Muscle of leg (tissue), 11 donors: ENCODE measurements around the gene SNORC. TPM values are rescaled to one million over a fixed set of nuclear protein-coding genes. Genes with fewer than 3 reads are reported as not detected.
"Not testable (repeated sequence)": the region's sequence is repeated elsewhere in the genome, so short reads cannot be mapped to it uniquely, and the experiment has no call there.

ENCODE experiments used
- DNase-seq: peaks from one replicate; pipeline ENCODE4 v3.0.0; 2013
- H3K27ac ChIP-seq: one replicate; pipeline ENCODE4 v1.5.1; 2013; ENCODE audit warnings: mild to moderate bottlenecking, low read length, control low read depth
- H3K27me3 ChIP-seq: one replicate; pipeline ENCODE4 v1.6.1; 2013; ENCODE audit warnings: low read length; ENCODE audit not compliant: control insufficient read depth, insufficient read depth
- H3K36me3 ChIP-seq: one replicate; pipeline ENCODE4 v1.6.1; 2013; ENCODE audit warnings: low read length; ENCODE audit not compliant: control insufficient read depth, insufficient read depth
- H3K4me1 ChIP-seq: one replicate; pipeline ENCODE4 v1.6.1; 2013; ENCODE audit warnings: low read length; ENCODE audit not compliant: control insufficient read depth, insufficient read depth
- H3K4me3 ChIP-seq: one replicate; pipeline ENCODE4 v1.5.1; 2013; ENCODE audit warnings: low read length, control low read depth
- H3K9me3 ChIP-seq: replicated peaks from 2 replicates; pipeline ENCODE4 v1.6.1; 2013; ENCODE audit warnings: low read depth, low read length; ENCODE audit not compliant: control insufficient read depth
- WGBS: methylation state at CpG from one replicate; pipeline ENCODE4 v1.1.5; 2013; ENCODE audit warnings: missing lambda C conversion rate; ENCODE audit not compliant: insufficient coverage; 5-methylcytosine and 5-hydroxymethylcytosine counted together
- polyA plus RNA-seq, 8 donors: library from polyadenylated mRNA; unstranded; fragments of 120-200 nt; gene quantifications; one replicate each; pipeline versions ENCODE4 v1.2.1 to v1.2.3, GENCODE V29; 2013; ENCODE audit warnings: inconsistent platforms in 1 of 8, low replicate concordance in 1 of 8; ENCODE audit not compliant: insufficient read length in 8 of 8, insufficient read depth in 1 of 8
- total RNA-seq: library from RNA; stranded (reverse); fragments of 120-200 nt; gene quantifications from one replicate; pipeline ENCODE4 v1.2.4, GENCODE V29; 2013

SNORC gene
- total and polyA plus RNA-seq, 9 donors, result 0.56 to 2.3 (median 1.5) TPM

GRCh38 chr2:232907718-232908085 lies 37.6 kb downstream of the SNORC start:
- no CpG with 5 or more reads among the region's 9 CpGs for WGBS
- not testable (repeated sequence) for H3K4me1 ChIP-seq, DNase-seq

GRCh38 chr2:232908695-232909094 lies 38.6 kb downstream of the SNORC start:
- H3K27me3 ChIP-seq, result peaks cover 2% of the 10 kb centered on the region

More at GRCh38 chr2:232907718-232908085, 37.6 kb downstream of the SNORC start:
- not testable (repeated sequence) for H3K4me3 ChIP-seq, H3K36me3 ChIP-seq, H3K27ac ChIP-seq, H3K27me3 ChIP-seq, H3K9me3 ChIP-seq

GRCh38 chr2:232910376-232910775 lies 40.3 kb downstream of the SNORC start:
- 97% methylated on average over 4 of the region's 6 CpGs for WGBS
- no peak overlapping the region for H3K4me3 ChIP-seq
- H3K27ac ChIP-seq, result no peak overlapping the region
- peaks cover 2% of the 10 kb centered on the region for H3K27me3 ChIP-seq
- peaks cover 4% of the 10 kb centered on the region for H3K9me3 ChIP-seq
- no peaks in the 10 kb centered on the region for H3K4me1 ChIP-seq
- DNase-seq, result no peak
- H3K36me3 ChIP-seq, result no peaks in the 10 kb centered on the region

More at GRCh38 chr2:232908695-232909094, 38.6 kb downstream of the SNORC start:
- Histone ChIP-seq H3K27ac (no peak overlapping the region), H3K36me3 (no peaks in the 10 kb centered on the region), H3K4me1 (no peaks in the 10 kb centered on the region), H3K9me3 (peaks cover 4% of the 10 kb centered on the region), H3K4me3 (no peak overlapping the region)
- no peak for DNase-seq
- no CpG with 5 or more reads among the region's 6 CpGs for WGBS

GRCh38 chr2:232911712-232912277 lies 41.7 kb downstream of the SNORC start:
- H3K27me3 ChIP-seq, result peaks cover 3% of the 10 kb centered on the region
- no peaks in the 10 kb centered on the region for H3K4me1 ChIP-seq
- H3K27ac ChIP-seq, result no peak overlapping the region
- H3K36me3 ChIP-seq, result no peaks in the 10 kb centered on the region
- no peak overlapping the region for H3K4me3 ChIP-seq
- WGBS, result no CpG with 5 or more reads among the region's 1 CpG
- no peak for DNase-seq
- peaks cover 4% of the 10 kb centered on the region for H3K9me3 ChIP-seq

GRCh38 chr2:232913903-232914302 lies 43.8 kb downstream of the SNORC start:
- no CpG with 5 or more reads among the region's 2 CpGs for WGBS
- peaks cover 6% of the 10 kb centered on the region for H3K27me3 ChIP-seq
- peaks cover 4% of the 10 kb centered on the region for H3K9me3 ChIP-seq

GRCh38 chr2:232919141-232919540 lies 49.1 kb downstream of the SNORC start:
- Histone ChIP-seq H3K27me3 (peaks cover 15% of the 10 kb centered on the region), H3K4me1 (no peaks in the 10 kb centered on the region), H3K9me3 (peaks cover 1% of the 10 kb centered on the region), H3K36me3 (no peaks in the 10 kb centered on the region), H3K4me3 (no peak overlapping the region), H3K27ac (no peak overlapping the region)
- DNase-seq, result no peak
- no CpG with 5 or more reads among the region's 6 CpGs for WGBS

More at GRCh38 chr2:232913903-232914302, 43.8 kb downstream of the SNORC start:
- Histone ChIP-seq H3K4me3 (no peak overlapping the region), H3K4me1 (no peaks in the 10 kb centered on the region), H3K27ac (no peak overlapping the region), H3K36me3 (no peaks in the 10 kb centered on the region)
- DNase-seq, result no peak

- no peaks in the 10 kb centered on the region for H3K4me1 ChIP-seq
- no CpG with 5 or more reads among the region's 11 CpGs for WGBS
- no peaks in the 10 kb centered on the region for H3K36me3 ChIP-seq
- H3K9me3 ChIP-seq, result peaks cover 3% of the 10 kb centered on the region
- no peak for DNase-seq
- no peak overlapping the region for H3K27ac ChIP-seq
- peaks cover 22% of the 10 kb centered on the region for H3K27me3 ChIP-seq
- no peak overlapping the region for H3K4me3 ChIP-seq
These were observed 50.0 kb downstream of the SNORC start for GRCh38 chr2:232920055-232920454.

GRCh38 chr2:232920760-232921159 lies 50.7 kb downstream of the SNORC start:
- Histone ChIP-seq H3K4me3 (no peak overlapping the region), H3K36me3 (no peaks in the 10 kb centered on the region), H3K4me1 (peaks cover 6% of the 10 kb centered on the region), H3K27me3 (peaks cover 29% of the 10 kb centered on the region), H3K27ac (no peak overlapping the region), H3K9me3 (peaks cover 3% of the 10 kb centered on the region)
- WGBS, result 89% methylated on average over 1 of the region's 3 CpGs
- DNase-seq, result no peak

GRCh38 chr2:232924433-232924832 lies 54.4 kb downstream of the SNORC start:
- Histone ChIP-seq H3K27me3 (peaks cover 56% of the 10 kb centered on the region), H3K4me1 (peaks cover 29% of the 10 kb centered on the region), H3K27ac (no peak overlapping the region), H3K4me3 (no peak overlapping the region), H3K36me3 (no peaks in the 10 kb centered on the region), H3K9me3 (peaks cover 3% of the 10 kb centered on the region)
- no peak for DNase-seq

GRCh38 chr2:232925153-232925820 lies 55.2 kb downstream of the SNORC start:
- peaks cover 3% of the 10 kb centered on the region for H3K9me3 ChIP-seq
- DNase-seq, result peak; percentile 50
- no peaks in the 10 kb centered on the region for H3K36me3 ChIP-seq
- H3K4me1 ChIP-seq, result peaks cover 29% of the 10 kb centered on the region
- H3K27ac ChIP-seq, result no peak overlapping the region
- peaks cover 57% of the 10 kb centered on the region for H3K27me3 ChIP-seq
- 43% methylated on average over 6 of the region's 11 CpGs for WGBS
- H3K4me3 ChIP-seq, result no peak overlapping the region
